OCI-LY3 (cell line): Measurements from ENCODE around the gene ZNF519.
"Not testable (repeated sequence)": the region's sequence is repeated elsewhere in the genome, so short reads cannot be mapped to it uniquely, and the experiment has no call there.

ENCODE experiments used
- CTCF ChIP-seq: fragments of 200-600, 300-600 bp; sonication (generic); IDR thresholded peaks from 2 replicates; pipeline ENCODE4 v1.5.1; 2014; ENCODE audit warnings: antibody characterized with exemption, low read length, low read depth
- EZH2phosphoT487 ChIP-seq: fragments of 200-600 bp; shearing (Covaris generic); IDR thresholded peaks from 2 replicates; pipeline ENCODE4 v1.6.1; 2018; ENCODE audit warnings: antibody characterized with exemption, mixed run types, low read depth

- TF ChIP-seq CTCF, EZH2phosphoT487: not testable (repeated sequence)
These were observed 9.9 kb upstream of the ZNF519 start for GRCh38 chr18:14142177-14142576.
